HUDEP-2 (cell line): ENCODE results near the gene FGGY.
A peak's percentile ranks its signal among the peaks of the same experiment; 100 is the strongest.

Experiments
- DNase-seq, 76 experiments: peaks; one replicate each; lab custom pipeline; 2025; ENCODE audit not compliant: unreplicated experiment in 76 of 76; lab: John Stamatoyannopoulos, UW

FGGY gene

GRCh38 chr1:59747420-59748024 is 450.6 kb downstream of the FGGY start:
- no peak for DNase-seq

GRCh38 chr1:59748123-59748522 is 451.2 kb downstream of the FGGY start:
- no peak for DNase-seq

- no peak for DNase-seq
These were observed 453.6 kb downstream of the FGGY start for GRCh38 chr1:59750328-59751003.

- DNase-seq: no peak
These were observed 454.1 kb downstream of the FGGY start for GRCh38 chr1:59751004-59751395.

GRCh38 chr1:59751801-59752200 is 454.9 kb downstream of the FGGY start:
- no peak for DNase-seq

- no peak for DNase-seq
These were observed 455.9 kb downstream of the FGGY start for GRCh38 chr1:59752556-59753414.

- DNase-seq: no peak
These were observed 458.3 kb downstream of the FGGY start for GRCh38 chr1:59755069-59755685.

- DNase-seq: no peak
These were observed 460.4 kb downstream of the FGGY start for GRCh38 chr1:59757197-59757747.

GRCh38 chr1:59759156-59759925 is 462.4 kb downstream of the FGGY start:
- peak in 64 of 76 experiments; percentile 2 to 69 (median 30) for DNase-seq

GRCh38 chr1:59761443-59761842 is 464.5 kb downstream of the FGGY start:
- DNase-seq: no peak

GRCh38 chr1:59763418-59763817 is 466.5 kb downstream of the FGGY start:
- no peak for DNase-seq

- DNase-seq: no peak
These were observed 468.3 kb downstream of the FGGY start for GRCh38 chr1:59765011-59765730.

GRCh38 chr1:59766227-59766855 is 469.4 kb downstream of the FGGY start:
- no peak for DNase-seq

- DNase-seq: no peak
These were observed 470.2 kb downstream of the FGGY start for GRCh38 chr1:59767119-59767518.

- no peak for DNase-seq
These were observed 472.2 kb downstream of the FGGY start for GRCh38 chr1:59768792-59769735.

GRCh38 chr1:59769736-59770095 is 472.8 kb downstream of the FGGY start:
- no peak for DNase-seq

GRCh38 chr1:59771361-59771760 is 474.5 kb downstream of the FGGY start:
- no peak for DNase-seq

- DNase-seq: no peak
These were observed 478.6 kb downstream of the FGGY start for GRCh38 chr1:59775480-59775879.
